Measurements from ENCODE around the gene RUSC1.

RUSC1 gene

GRCh38 chr1:155322953-155323728 is 2.4 kb downstream of the RUSC1 start (continued):
- TF ChIP-seq ZNF624 (tag by site-specific recombination; IDR thresholded peaks at IDR 0.05): no peak
- no peak for TF ChIP-seq ZNF292 (tag by site-specific recombination; IDR thresholded peaks at IDR 0.05; ENCODE audit: borderline replicate concordance, low read depth)
- no peak for TF ChIP-seq ZNF19 (tag by site-specific recombination; IDR thresholded peaks at IDR 0.05; ENCODE audit: low read depth)
- TF ChIP-seq IKZF3 (tag by site-specific recombination; IDR thresholded peaks at IDR 0.05): peak; percentile 98
- peak; percentile 87 for TF ChIP-seq BCL11B (tag by site-specific recombination; IDR thresholded peaks at IDR 0.05; ENCODE audit: low read depth)
- no peak for TF ChIP-seq ZNF473 (tag by site-specific recombination; IDR thresholded peaks at IDR 0.05)
- TF ChIP-seq ZBTB6 (tag by site-specific recombination; IDR thresholded peaks at IDR 0.05): 0 out of 2 replicates have a peak, but pooled peaks have one; percentile 9
- no peak for TF ChIP-seq ZNF274 (IDR thresholded peaks at IDR 0.05; ENCODE audit: low read length)
- no peak for TF ChIP-seq ZNF274 (tag by site-specific recombination; IDR thresholded peaks at IDR 0.05; ENCODE audit: borderline replicate concordance)
- no peak for TF ChIP-seq REPIN1 (tag by site-specific recombination; IDR thresholded peaks at IDR 0.05; ENCODE audit: low read depth)
- TF ChIP-seq ZNF626 (tag by site-specific recombination; IDR thresholded peaks at IDR 0.05): no peak
- no peak for TF ChIP-seq TRIM28 (IDR thresholded peaks at IDR 0.05; ENCODE audit: borderline replicate concordance, low read length)
- no peak for TF ChIP-seq ZNF664 (tag by site-specific recombination; IDR thresholded peaks at IDR 0.05)
- TF ChIP-seq ZNF175 (tag by site-specific recombination; IDR thresholded peaks at IDR 0.05): no peak
- TF ChIP-seq, protein P1, sequence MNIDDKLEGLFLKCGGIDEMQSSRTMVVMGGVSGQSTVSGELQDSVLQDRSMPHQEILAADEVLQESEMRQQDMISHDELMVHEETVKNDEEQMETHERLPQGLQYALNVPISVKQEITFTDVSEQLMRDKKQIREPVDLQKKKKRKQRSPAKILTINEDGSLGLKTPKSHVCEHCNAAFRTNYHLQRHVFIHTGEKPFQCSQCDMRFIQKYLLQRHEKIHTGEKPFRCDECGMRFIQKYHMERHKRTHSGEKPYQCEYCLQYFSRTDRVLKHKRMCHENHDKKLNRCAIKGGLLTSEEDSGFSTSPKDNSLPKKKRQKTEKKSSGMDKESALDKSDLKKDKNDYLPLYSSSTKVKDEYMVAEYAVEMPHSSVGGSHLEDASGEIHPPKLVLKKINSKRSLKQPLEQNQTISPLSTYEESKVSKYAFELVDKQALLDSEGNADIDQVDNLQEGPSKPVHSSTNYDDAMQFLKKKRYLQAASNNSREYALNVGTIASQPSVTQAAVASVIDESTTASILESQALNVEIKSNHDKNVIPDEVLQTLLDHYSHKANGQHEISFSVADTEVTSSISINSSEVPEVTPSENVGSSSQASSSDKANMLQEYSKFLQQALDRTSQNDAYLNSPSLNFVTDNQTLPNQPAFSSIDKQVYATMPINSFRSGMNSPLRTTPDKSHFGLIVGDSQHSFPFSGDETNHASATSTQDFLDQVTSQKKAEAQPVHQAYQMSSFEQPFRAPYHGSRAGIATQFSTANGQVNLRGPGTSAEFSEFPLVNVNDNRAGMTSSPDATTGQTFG (tag by site-specific recombination; IDR thresholded peaks at IDR 0.05; ENCODE audit: borderline replicate concordance): no peak
- TF ChIP-seq ZNF10 (tag by site-specific recombination; IDR thresholded peaks at IDR 0.05): no peak; the same call in 1 of the 2 replicates
- peak; percentile 45; the same call in 1 of the 2 replicates for TF ChIP-seq KLF7 (tag by site-specific recombination; IDR thresholded peaks at IDR 0.05; ENCODE audit: borderline replicate concordance)
- TF ChIP-seq ZNF549 (tag by site-specific recombination; IDR thresholded peaks at IDR 0.05): no peak
- no peak for TF ChIP-seq ZNF223 (tag by site-specific recombination; IDR thresholded peaks at IDR 0.05)
- TF ChIP-seq ZFP37 (tag by site-specific recombination; IDR thresholded peaks at IDR 0.05): peak; percentile 62
- no peak for TF ChIP-seq ZSCAN16 (tag by site-specific recombination; IDR thresholded peaks at IDR 0.05)
- TF ChIP-seq OSR2 (tag by site-specific recombination; IDR thresholded peaks at IDR 0.05): peak; percentile 52
- TF ChIP-seq RBAK (tag by site-specific recombination; IDR thresholded peaks at IDR 0.05): no peak
- TF ChIP-seq PRDM10 (tag by site-specific recombination; IDR thresholded peaks at IDR 0.05): no peak; the same call in none of the 2 replicates
- TF ChIP-seq ZNF302 (tag by site-specific recombination; IDR thresholded peaks at IDR 0.05; ENCODE audit: low read depth): no peak
- no peak for TF ChIP-seq ZNF202 (tag by site-specific recombination; IDR thresholded peaks at IDR 0.05; ENCODE audit: borderline replicate concordance)
- TF ChIP-seq ZNF677 (tag by site-specific recombination; IDR thresholded peaks at IDR 0.05): no peak
- peak; percentile 78; the same call in 1 of the 2 replicates for TF ChIP-seq ZNF391 (tag by site-specific recombination; IDR thresholded peaks at IDR 0.05; ENCODE audit: borderline replicate concordance, low read depth)
- TF ChIP-seq ZNF133 (tag by site-specific recombination; IDR thresholded peaks at IDR 0.05): no peak
- peak; percentile 35; the same call in 1 of the 2 replicates for TF ChIP-seq YY1 (tag by site-specific recombination; IDR thresholded peaks at IDR 0.05)
- no peak for TF ChIP-seq ZNF214 (tag by site-specific recombination; IDR thresholded peaks at IDR 0.05; ENCODE audit: borderline replicate concordance)
- TF ChIP-seq, protein P2, sequence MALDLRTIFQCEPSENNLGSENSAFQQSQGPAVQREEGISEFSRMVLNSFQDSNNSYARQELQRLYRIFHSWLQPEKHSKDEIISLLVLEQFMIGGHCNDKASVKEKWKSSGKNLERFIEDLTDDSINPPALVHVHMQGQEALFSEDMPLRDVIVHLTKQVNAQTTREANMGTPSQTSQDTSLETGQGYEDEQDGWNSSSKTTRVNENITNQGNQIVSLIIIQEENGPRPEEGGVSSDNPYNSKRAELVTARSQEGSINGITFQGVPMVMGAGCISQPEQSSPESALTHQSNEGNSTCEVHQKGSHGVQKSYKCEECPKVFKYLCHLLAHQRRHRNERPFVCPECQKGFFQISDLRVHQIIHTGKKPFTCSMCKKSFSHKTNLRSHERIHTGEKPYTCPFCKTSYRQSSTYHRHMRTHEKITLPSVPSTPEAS (tag by site-specific recombination; IDR thresholded peaks at IDR 0.05): no peak
- TF ChIP-seq SP7 (tag by site-specific recombination; IDR thresholded peaks at IDR 0.05): peak; percentile 74
